ENCODE results near the gene RASA1.

RASA1 gene

GRCh38 chr5:87438231-87438630 is 170.5 kb downstream of the RASA1 start:
- in situ Hi-C loops (cut with MboI; ENCODE audit: low sequenced_read_pairs), result no loop called here
